ENCODE data around the gene ERP44.

The ERP44 gene

DNA sequence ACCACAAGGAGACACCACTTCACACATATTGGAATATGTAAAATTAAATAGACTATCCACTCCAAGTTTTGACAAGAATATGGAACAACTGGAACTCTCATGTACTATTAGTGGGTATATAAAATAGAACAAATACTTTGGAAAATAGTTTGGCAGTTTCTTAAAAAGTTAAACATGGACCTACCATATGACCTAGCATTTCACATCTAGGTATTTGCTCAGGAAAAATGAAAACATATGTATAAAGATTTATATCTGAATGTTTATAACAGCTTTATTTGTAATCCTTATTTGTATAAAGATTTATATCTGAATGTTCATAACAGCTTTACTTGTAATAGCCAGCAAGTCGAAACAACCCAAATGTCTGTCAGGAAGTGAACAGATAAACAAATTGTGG is 49.2 kb downstream of the ERP44 start:
- H3K36me3 ChIP-seq (ENCODE audit: insufficient read depth) = no peaks in the 10 kb centered on the region
- no peak overlapping the region for H3K27ac ChIP-seq
- H3K9ac ChIP-seq = no peak overlapping the region
- H4K20me1 ChIP-seq (ENCODE audit: insufficient read depth) = no peaks in the 10 kb centered on the region
- H3K4me1 ChIP-seq (ENCODE audit: low read depth, poor library complexity, severe bottlenecking) = no peaks in the 10 kb centered on the region
- TF ChIP-seq, protein P1, sequence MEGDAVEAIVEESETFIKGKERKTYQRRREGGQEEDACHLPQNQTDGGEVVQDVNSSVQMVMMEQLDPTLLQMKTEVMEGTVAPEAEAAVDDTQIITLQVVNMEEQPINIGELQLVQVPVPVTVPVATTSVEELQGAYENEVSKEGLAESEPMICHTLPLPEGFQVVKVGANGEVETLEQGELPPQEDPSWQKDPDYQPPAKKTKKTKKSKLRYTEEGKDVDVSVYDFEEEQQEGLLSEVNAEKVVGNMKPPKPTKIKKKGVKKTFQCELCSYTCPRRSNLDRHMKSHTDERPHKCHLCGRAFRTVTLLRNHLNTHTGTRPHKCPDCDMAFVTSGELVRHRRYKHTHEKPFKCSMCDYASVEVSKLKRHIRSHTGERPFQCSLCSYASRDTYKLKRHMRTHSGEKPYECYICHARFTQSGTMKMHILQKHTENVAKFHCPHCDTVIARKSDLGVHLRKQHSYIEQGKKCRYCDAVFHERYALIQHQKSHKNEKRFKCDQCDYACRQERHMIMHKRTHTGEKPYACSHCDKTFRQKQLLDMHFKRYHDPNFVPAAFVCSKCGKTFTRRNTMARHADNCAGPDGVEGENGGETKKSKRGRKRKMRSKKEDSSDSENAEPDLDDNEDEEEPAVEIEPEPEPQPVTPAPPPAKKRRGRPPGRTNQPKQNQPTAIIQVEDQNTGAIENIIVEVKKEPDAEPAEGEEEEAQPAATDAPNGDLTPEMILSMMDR (conservative IDR thresholded peaks at IDR 0.05; ENCODE audit: low read depth, low read length) = no peak
- H3K4me2 ChIP-seq = no peak overlapping the region
- H3K27me3 ChIP-seq (ENCODE audit: insufficient read depth, low read depth) = no peaks in the 10 kb centered on the region
- H2AFZ ChIP-seq (ENCODE audit: low read depth) = no peak overlapping the region
- no peaks in the 10 kb centered on the region for H3K79me2 ChIP-seq (ENCODE audit: insufficient read depth, low read depth)
- no peak overlapping the region for H3K4me3 ChIP-seq (IDR thresholded peaks at IDR 0.05; ENCODE audit: insufficient read depth, low read depth, low read length)

DNA sequence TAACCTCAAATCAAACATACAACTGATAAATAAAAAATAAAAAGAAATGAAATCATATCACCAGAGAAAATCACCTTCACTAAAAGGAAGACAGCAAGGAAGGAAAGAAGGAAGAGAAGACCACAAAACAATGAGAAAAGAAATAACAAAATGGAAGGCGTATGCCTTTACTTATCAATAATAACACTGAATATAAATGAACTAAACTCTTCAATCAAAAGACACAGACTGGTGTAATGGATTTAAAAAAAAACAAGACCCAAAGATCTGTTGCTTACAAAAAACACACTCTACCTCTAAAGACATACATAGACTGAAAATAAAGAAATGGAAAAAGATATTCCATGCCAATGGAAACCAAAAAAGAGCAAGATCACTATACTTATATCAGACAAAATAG is 60.3 kb downstream of the ERP44 start:
- no peak overlapping the region for H3K27ac ChIP-seq
- H3K27me3 ChIP-seq (ENCODE audit: insufficient read depth, low read depth) = no peaks in the 10 kb centered on the region
- no peak overlapping the region for H2AFZ ChIP-seq (ENCODE audit: low read depth)
- H4K20me1 ChIP-seq (ENCODE audit: insufficient read depth) = no peaks in the 10 kb centered on the region
- no peaks in the 10 kb centered on the region for H3K36me3 ChIP-seq (ENCODE audit: insufficient read depth)
- no peak overlapping the region for H3K4me3 ChIP-seq (IDR thresholded peaks at IDR 0.05; ENCODE audit: insufficient read depth, low read depth, low read length)
- peaks cover 12% of the 10 kb centered on the region; the same call in 1 of the 2 replicates for H3K79me2 ChIP-seq (ENCODE audit: insufficient read depth, low read depth)
- TF ChIP-seq, protein P1 (conservative IDR thresholded peaks at IDR 0.05; ENCODE audit: low read depth, low read length) = no peak
- H3K4me1 ChIP-seq (ENCODE audit: low read depth, poor library complexity, severe bottlenecking) = no peaks in the 10 kb centered on the region
- H3K9ac ChIP-seq = no peak overlapping the region
- no peak overlapping the region for H3K4me2 ChIP-seq

DNA sequence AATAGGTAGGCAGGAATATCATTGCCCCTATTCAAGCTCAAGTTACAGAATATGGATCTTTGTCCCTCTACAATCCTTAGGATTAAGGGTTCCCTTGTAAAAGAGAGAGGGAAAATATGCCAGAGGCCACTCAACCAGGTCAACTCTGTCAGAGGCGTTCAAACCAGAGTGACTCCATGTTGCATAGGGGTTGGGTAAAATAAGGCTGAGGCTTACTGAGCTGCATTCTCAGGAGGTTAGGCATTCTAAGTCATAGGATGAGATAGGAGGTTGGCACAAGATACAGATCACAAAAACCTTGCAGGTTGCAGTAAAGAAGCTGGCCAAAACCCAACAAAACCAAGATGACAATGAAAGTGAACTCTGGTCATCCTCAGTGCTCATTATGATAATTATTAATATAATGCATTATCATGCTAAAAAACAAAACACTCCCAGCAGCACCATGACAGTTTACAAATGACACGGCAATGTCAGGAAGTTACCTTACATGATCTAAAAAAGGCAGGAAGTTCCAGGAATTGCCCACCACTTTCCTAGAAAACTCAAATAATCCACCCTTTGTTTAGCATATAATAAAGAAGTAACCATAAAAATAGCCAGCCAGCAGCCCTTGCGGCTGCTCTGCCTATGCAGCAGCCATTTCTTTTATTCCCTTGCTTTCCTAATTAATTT is 64.8 kb downstream of the ERP44 start:
- no peak overlapping the region for H3K27ac ChIP-seq
- H3K36me3 ChIP-seq (ENCODE audit: insufficient read depth) = no peaks in the 10 kb centered on the region
- H3K27me3 ChIP-seq (ENCODE audit: insufficient read depth, low read depth) = no peaks in the 10 kb centered on the region
- no peak overlapping the region for H2AFZ ChIP-seq (ENCODE audit: low read depth)
- H3K9ac ChIP-seq = no peak overlapping the region
- H3K4me1 ChIP-seq (ENCODE audit: low read depth, poor library complexity, severe bottlenecking) = peaks cover 35% of the 10 kb centered on the region
- no peak overlapping the region for H3K4me2 ChIP-seq
- H4K20me1 ChIP-seq (ENCODE audit: insufficient read depth) = no peaks in the 10 kb centered on the region
- no peak overlapping the region for H3K4me3 ChIP-seq (IDR thresholded peaks at IDR 0.05; ENCODE audit: insufficient read depth, low read depth, low read length)
- TF ChIP-seq, protein P1 (conservative IDR thresholded peaks at IDR 0.05; ENCODE audit: low read depth, low read length) = no peak
- H3K79me2 ChIP-seq (ENCODE audit: insufficient read depth, low read depth) = peaks cover 7% of the 10 kb centered on the region; the same call in 1 of the 2 replicates

DNA sequence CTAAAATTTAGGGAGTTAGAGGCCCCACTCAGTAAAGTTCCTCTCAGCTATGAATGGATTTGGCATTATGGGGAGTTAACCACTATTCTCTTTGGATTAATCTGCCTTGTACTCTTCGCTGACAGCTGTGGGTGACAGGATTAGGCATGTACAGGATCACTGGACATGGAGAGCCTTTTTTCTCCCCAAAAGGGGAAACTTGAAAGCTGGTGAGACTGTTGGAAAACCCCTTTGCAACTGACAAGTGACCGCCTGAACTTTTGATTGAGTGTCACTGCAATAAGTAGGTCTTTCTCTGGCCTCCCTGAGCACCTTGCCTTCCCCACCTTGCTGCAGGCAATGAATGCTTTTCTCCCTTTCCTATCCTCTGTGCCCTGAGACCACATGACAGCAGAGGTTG is 68.3 kb downstream of the ERP44 start:
- Histone ChIP-seq H2AFZ (ENCODE audit: low read depth) (no peak overlapping the region), H3K4me3 (IDR thresholded peaks at IDR 0.05; ENCODE audit: insufficient read depth, low read depth, low read length) (no peak overlapping the region), H4K20me1 (ENCODE audit: insufficient read depth) (0 out of 2 replicates have a peak, but pooled peaks cover 6% of the 10 kb centered on the region), H3K36me3 (ENCODE audit: insufficient read depth) (no peaks in the 10 kb centered on the region), H3K27me3 (ENCODE audit: insufficient read depth, low read depth) (no peaks in the 10 kb centered on the region), H3K27ac (no peak overlapping the region; the same call in 1 of the 2 replicates), H3K4me2 (0 out of 2 replicates have a peak overlapping the region, but pooled peaks have one; percentile 26), H3K79me2 (ENCODE audit: insufficient read depth, low read depth) (peaks cover 7% of the 10 kb centered on the region; the same call in 1 of the 2 replicates), H3K4me1 (ENCODE audit: low read depth, poor library complexity, severe bottlenecking) (peaks cover 47% of the 10 kb centered on the region), H3K9ac (no peak overlapping the region)
- TF ChIP-seq, protein P1 (conservative IDR thresholded peaks at IDR 0.05; ENCODE audit: low read depth, low read length) = no peak
